Activated naive CD4-positive, alpha-beta T cell treated with anti-CD3 and anti-CD28 coated beads, Interleukin-2, amount 50 U/mL, for 72 hours (primary cell): ENCODE data around the gene CD300LF. TPM values are rescaled to one million over a fixed set of nuclear protein-coding genes. Genes with fewer than 3 reads are reported as not detected.

Experiments used
- ATAC-seq, 2 donors: fragments of 150-1000 bp; cut with Tn5 transposase; 2 replicates each; pipeline ENCODE4 v1.10.0; 2021; ENCODE audit warnings: mild to moderate bottlenecking in 2 of 2, moderate library complexity in 2 of 2
- DNase-seq, 2 donors: peaks; one replicate each; pipeline ENCODE4 v3.0.0; 2021 to 2022; ENCODE audit warnings: low spot score in 2 of 2
- H3K27ac Mint-ChIP-seq, 2 donors: one replicate each; pipeline ENCODE4 v1.8.0; 2022; ENCODE audit warnings: mild to moderate bottlenecking in 2 of 2, mixed read lengths in 2 of 2
- H3K36me3 Mint-ChIP-seq, 2 donors: one replicate each; pipeline ENCODE4 v1.8.0; 2022; ENCODE audit warnings: mixed read lengths in 2 of 2
- H3K9me3 Mint-ChIP-seq, 2 donors: one replicate each; pipeline ENCODE4 v1.8.0; 2022; ENCODE audit warnings: mixed read lengths in 2 of 2
- total RNA-seq, 2 donors: library from RNA; stranded (reverse); gene quantifications; one replicate each; pipeline ENCODE4 v1.2.3, GENCODE V29; 2022

Gene CD300LF
- total RNA-seq, 2 donors from 2014 or later, result not detected

DNA sequence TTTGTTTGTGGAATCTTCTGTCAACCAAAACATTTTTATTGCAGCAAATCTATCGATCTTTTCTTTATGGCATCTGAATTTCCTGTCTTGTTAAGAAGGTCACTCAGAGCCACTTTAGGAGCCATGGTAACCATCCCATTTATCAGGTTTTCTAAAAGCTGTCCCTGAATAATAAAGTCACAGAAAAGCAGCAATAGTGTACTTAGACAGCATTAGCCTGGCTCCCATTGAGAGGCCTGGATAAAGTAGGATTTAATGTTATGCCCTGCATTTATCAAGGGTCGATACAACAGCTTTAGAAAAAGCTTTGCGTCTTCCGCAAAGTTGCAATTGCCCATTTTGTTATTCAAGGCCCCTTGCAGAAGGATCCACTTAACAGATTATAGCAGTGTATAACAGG is 10.1 kb upstream of the CD300LF start:
- Mint-ChIP-seq H3K9me3 (no peaks in the 10 kb centered on the region), H3K36me3 (no peaks in the 10 kb centered on the region), H3K27ac (no peak overlapping the region)
- DNase-seq (no peak), ATAC-seq (no peak)

DNA sequence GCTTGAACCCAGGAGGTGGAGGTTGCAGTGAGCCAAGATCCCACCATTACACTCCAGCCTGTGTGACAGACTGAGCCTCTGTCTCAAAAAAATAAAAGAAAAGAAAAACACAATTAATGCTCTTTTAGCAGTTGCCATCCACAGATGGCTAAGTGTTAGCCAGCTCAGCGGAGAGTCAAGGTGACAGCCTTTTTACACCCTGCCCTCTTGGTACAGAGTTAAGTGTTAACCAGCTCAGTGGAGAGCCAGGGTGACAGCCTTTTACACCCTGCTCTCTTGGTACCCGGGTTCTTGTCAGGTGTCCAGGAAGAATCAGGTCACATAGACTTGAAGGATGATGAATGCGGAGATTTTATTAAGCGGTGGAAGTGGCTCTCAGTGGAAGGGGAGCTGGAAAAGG is 7.8 kb upstream of the CD300LF start:
- Mint-ChIP-seq H3K9me3 (no peaks in the 10 kb centered on the region), H3K36me3 (no peaks in the 10 kb centered on the region), H3K27ac (no peak overlapping the region)
- ATAC-seq (no peak), DNase-seq (no peak)

DNA sequence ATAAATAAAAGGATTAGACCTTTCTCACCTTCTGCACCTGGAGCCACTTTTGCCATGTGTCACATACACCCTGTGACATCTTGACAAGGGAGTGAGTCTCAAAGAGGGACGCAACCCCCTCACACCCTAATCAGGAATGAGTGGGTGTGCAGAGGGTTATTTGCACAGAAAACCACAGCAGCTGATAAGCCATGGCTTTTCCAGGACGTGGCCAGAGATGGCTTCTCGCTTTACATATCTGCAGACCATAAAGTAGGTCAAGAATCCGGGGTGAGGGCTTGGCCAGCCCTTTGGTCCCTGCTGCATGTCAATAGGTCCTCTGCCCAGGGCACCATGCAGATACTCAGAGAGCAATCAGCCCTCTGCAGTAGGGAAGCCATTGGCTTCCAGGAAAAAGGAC is 2.4 kb upstream of the CD300LF start:
- Mint-ChIP-seq H3K27ac (no peak overlapping the region), H3K9me3 (no peaks in the 10 kb centered on the region), H3K36me3 (no peaks in the 10 kb centered on the region)
- ATAC-seq, result no peak
- no peak for DNase-seq

DNA sequence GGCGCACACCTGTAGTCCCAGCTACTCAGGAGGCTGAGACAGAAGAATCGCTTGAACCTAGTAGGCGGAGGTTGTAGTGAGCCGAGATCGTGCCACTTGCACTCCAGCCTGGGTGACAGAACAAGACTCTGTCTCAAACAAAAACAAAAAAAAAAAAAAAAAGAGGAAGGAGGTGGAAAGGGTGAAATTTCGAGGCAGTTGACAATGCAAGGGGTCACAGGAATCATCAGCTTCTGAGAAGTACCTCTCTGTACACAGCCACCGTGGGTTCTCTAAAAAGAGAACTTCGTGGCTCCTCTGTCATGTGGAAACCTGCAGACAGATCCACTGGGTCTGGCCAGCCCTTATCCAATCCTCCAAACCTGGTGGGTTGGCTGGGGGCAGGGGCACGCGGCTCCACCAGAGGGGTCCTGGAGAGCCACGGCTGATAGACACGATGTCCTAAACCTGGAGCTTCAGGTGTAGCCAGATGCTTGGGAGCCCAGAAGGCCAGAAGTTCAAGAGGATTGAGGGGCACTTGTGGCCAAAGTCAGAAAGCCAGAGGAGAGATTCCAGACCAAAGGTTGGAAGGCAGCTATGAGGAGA is 540 bp upstream of the CD300LF start:
- no peak for ATAC-seq
- no peak for DNase-seq
- Mint-ChIP-seq H3K9me3 (no peaks in the 10 kb centered on the region), H3K36me3 (no peaks in the 10 kb centered on the region), H3K27ac (peak overlapping the region in 1 of 2 donors; percentile 48)

DNA sequence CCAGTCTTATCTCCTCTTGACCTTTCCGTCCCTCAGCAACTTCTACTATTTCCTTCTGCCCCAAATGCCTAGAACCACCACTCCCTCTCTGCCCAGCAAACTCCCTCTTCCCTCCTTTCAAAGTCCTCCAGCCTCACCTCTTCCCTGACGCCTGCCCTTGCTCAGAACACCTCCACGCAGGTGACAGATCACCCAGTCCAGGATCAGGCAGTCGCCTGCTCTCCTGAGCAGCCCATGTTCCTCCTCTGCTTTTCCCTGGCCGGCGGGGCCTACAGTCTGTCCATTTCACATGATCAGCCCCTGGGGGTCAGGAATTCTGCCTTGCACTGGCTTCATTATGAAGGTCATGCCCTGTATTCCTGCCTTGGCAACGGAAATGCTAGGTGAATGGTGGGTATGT is 422 bp downstream of the CD300LF start:
- no peaks in the 10 kb centered on the region for H3K36me3 Mint-ChIP-seq
- H3K9me3 Mint-ChIP-seq, result no peaks in the 10 kb centered on the region
- no peak overlapping the region for H3K27ac Mint-ChIP-seq
- DNase-seq (no peak), ATAC-seq (no peak)

DNA sequence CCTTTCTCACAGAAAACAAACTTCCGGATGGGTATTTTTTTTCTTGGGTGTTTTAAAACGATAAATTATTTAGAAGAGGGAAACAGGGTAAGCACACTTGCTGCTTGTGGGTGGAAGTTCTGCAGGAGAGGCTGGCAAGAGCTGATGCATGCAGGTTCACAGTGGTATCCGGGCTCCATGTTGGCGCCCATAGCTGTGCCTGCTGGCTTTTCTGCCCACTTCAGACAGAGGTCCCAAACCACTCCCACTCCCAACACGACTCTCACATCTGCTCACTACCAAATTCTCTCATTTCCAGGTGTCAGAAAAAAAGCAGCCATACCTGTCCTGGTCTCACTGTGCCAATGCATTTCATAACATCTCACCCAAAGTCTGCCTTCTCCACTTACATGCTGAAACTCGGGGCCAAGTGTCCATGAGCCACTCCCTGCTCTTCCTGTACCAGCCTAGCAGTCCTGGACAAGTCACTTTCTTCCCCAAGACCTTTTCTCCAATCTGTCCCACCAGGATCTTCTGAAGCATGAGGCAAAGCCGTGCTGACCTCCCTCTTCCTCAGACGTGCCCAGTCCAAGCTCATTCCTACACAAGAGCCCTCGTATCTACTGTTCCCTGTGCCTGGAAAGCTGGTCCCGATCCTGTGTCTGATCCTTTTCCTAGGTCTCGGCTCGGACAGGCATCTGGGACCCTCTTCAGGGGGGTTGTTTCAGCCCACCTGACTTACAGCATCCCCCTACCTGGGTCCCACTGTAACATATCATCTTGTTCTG is 1.5 kb downstream of the CD300LF start:
- ATAC-seq (no peak), DNase-seq (no peak)
- Mint-ChIP-seq H3K27ac (no peak overlapping the region), H3K9me3 (no peaks in the 10 kb centered on the region), H3K36me3 (no peaks in the 10 kb centered on the region)

DNA sequence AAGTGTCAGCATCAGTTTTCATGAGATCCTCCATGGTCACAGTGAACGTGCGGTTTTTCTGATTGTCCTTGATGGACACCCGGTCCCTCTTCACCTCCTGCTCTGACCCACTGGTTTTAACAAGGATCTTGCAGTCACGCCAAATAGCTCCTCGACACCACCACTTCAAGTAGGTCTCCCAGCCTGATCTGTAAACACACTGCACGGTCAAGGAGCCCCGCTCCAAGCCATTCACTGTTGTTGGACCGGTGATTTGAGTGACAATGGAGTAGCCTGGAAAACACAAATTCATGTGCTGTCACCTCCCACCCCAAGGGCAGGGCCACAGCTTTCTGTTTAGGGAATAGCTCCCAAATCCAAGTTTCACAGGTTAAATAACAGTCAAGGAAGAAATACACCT is 8.2 kb downstream of the CD300LF start:
- ATAC-seq (no peak), DNase-seq (no peak)
- no peaks in the 10 kb centered on the region for H3K9me3 Mint-ChIP-seq
- H3K27ac Mint-ChIP-seq, result no peak overlapping the region
- no peaks in the 10 kb centered on the region for H3K36me3 Mint-ChIP-seq

DNA sequence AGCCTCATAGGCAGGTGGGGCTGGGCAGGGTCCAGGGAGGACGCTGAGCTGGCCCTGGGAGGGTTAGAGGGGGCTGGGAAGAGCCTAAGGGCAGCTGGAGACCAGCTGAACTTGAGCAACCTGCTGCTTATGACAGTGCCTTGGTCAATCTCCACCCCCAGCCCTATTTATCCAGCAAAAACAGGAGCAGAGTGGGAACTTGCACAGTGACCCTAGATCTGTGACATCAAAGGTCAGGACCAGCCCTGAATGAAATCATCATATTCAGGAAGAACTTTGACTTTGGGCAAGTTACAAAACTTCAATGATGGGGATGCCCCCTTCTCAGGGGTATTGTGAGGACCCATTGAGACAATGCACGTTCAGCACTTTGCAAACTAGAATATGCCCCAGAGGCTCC is 9.4 kb downstream of the CD300LF start:
- no peak for DNase-seq
- ATAC-seq, result no peak
- no peaks in the 10 kb centered on the region for H3K36me3 Mint-ChIP-seq
- H3K27ac Mint-ChIP-seq, result no peak overlapping the region
- no peaks in the 10 kb centered on the region for H3K9me3 Mint-ChIP-seq

DNA sequence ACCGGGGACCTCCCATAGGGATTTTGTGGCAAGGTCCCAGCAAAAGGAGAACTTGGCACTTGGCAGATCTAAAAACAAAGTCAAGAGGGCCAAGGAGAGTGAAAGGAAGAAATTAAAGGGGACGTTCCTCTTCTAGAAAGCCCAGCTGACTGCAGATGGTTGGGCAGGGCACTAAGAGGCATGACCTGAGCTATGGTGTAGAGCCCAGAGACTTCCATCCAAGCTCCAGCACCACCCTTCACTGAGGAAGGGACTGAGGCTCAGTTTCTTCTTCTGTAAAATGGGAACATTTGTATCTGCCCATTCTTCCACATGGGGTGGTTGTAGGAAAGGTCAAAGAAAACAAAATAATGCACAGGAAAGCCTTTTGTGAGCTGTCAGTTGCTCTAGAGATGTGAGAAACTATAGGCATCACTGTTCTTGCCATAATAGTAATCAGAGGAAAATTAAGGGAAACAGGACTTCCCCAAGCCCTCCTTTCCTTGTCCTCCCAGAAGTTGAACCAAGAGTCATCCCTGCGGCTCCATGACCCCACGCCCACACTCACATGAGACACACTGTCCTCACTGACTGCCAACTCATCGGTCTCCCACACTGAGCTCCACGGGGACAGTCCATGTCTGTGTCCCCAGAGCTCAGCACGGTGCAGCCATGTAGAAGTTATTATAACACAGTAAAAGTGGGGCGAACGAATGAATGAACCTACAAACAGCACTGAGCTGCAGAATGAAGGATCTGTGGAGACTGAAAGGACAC is 10.4 kb downstream of the CD300LF start:
- no peak for DNase-seq
- ATAC-seq, result no peak
- Mint-ChIP-seq H3K27ac (no peak overlapping the region), H3K36me3 (no peaks in the 10 kb centered on the region), H3K9me3 (no peaks in the 10 kb centered on the region)

DNA sequence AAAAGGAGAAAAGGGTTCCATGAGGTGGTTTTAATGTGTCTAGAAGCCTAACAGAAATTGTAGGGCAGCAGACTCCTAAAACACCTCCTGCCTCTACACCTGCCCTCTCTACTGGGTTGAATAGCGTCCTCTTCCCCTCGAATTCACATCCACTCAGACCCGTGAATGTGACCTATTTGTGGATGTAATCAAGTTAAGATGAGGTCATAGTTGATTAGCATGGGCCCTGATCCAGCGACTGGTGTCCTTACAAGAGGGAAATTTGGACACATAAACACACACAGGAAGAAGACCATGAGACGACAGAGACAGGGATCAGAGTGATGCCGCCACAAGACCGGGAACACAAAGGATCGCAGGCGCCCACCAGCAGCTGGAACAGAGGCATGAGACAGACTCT is 13.5 kb downstream of the CD300LF start:
- no peak for ATAC-seq
- no peaks in the 10 kb centered on the region for H3K36me3 Mint-ChIP-seq
- H3K27ac Mint-ChIP-seq, result no peak overlapping the region
- no peaks in the 10 kb centered on the region for H3K9me3 Mint-ChIP-seq
- no peak for DNase-seq

DNA sequence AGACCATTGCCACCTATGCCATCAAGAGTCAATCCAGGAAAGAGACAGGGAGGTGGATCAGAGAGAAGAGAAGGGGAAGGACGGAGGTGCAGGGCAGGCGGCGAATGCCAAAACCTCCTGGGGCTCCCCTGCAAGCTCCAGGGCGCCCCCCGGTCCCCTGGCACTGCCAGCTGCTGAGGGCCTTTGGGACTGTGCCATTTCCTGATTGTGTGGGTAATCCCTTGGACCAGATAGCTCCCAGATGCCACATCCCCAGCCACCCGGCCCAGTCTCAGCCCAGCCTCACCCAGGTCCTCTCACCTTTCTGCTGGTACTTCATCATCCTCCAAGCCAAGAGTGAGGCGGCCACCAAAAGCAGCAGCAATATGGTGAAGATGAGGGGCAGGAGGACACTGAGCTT is 14.7 kb downstream of the CD300LF start:
- no peaks in the 10 kb centered on the region for H3K36me3 Mint-ChIP-seq
- ATAC-seq, result no peak

DNA sequence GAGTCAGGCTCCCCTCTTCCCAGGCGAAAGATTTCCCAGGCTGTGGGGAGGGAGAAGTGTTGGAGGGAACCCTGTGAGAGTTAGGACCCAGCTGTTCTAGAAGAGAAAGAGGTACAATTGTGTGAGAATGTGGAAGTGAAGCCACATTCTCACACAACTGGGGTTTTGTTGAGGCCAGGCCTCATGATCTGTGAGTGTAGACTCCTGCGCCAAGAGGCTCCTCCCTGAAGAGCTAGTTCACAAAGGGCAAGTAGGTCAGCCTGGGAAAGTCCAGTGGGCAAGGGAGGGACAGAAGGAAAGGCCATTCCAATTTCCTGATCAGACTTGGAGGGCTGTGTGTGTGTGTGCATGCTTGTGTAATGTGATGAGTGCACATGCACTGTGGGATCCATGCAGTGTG is 15.2 kb downstream of the CD300LF start:
- ATAC-seq (no peak), DNase-seq (no peak)
- H3K27ac Mint-ChIP-seq, result no peak overlapping the region
- no peaks in the 10 kb centered on the region for H3K36me3 Mint-ChIP-seq
- no peaks in the 10 kb centered on the region for H3K9me3 Mint-ChIP-seq

More for the DNA sequence above, 14.7 kb downstream of the CD300LF start:
- no peak for DNase-seq
- no peaks in the 10 kb centered on the region for H3K9me3 Mint-ChIP-seq
- H3K27ac Mint-ChIP-seq, result no peak overlapping the region

DNA sequence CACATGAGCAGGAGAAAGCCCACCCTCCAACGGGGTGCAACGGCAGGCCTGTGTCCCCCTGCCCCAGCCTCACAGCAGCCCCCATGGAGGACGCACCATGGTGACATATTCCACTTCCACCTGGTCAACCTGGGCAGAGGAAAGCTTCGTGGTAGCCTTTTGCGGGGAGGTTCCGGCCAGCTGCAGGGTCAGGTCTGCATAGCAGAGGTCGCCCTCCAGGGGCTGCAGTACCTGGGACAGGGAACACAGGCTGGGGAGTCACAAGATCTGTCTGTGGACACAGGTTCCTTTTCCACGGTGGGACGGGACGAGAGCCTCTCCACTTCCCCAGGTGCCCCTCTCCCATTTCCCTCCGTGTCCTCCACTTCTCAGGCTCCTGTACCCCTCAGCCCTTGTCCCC is 17.1 kb downstream of the CD300LF start:
- no peak for ATAC-seq
- Mint-ChIP-seq H3K9me3 (no peaks in the 10 kb centered on the region), H3K27ac (no peak overlapping the region), H3K36me3 (no peaks in the 10 kb centered on the region)
- DNase-seq, result no peak

DNA sequence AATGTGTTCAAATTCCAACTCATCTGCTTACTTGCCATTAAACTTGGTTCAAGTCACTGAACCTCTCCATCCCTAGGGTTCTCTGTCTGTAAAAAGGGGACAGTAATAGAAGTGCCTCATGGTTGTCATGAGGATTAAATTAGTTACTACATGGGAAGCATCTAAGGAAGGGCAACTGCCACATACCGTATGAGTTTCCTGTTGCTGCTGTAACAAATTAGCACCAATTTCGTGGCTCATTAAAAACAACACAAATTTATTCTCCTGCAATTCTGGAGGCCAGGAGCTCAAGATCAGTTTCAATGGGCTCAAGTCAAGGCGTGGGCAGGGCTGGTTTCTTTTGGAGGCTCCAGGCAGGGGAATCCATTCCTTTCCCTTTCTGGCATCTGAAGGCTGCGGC is 18.6 kb downstream of the CD300LF start:
- DNase-seq, result no peak
- Mint-ChIP-seq H3K27ac (no peak overlapping the region), H3K36me3 (no peaks in the 10 kb centered on the region), H3K9me3 (no peaks in the 10 kb centered on the region)
- no peak for ATAC-seq

DNA sequence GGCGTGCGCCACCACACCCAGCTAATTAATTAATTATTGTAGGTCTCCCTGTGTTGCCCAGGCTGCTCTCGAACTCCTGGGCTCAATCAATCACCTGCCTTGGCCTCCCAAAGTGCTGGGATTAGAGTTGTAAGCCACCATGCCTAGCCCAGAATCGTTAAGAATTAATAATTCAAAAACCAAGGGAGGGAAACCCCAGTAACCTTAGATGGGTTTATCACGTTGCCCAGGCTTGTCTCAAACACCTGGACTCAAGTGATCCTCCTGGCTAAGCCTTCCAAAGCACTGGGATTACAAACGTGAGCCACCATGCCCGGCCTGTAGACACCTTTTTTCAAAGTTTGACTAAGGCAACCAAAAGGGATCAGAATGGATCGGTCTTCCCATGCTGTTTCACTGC is 21.6 kb downstream of the CD300LF start:
- Mint-ChIP-seq H3K9me3 (no peaks in the 10 kb centered on the region), H3K36me3 (no peaks in the 10 kb centered on the region), H3K27ac (no peak overlapping the region)
- no peak for ATAC-seq
- no peak for DNase-seq

DNA sequence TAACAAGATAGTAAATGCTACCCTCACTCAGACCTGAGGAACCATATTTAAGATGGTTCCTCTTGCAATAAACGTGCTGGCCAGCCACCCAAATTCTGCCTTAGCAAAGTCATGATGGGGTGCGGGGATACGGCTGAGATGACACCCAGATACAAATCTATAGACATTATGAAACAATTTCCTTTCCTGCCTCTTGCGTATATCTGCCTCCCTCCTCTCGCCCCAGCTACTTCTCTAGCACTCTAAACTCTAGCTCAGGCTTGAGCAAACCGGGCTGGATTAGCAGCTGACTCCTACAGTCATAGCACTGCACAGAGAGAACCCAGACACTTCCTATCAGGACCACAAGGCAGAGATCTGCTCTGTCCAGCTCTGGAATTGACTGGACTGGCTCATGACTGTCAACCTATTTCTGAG is 22.3 kb downstream of the CD300LF start:
- no peak overlapping the region for H3K27ac Mint-ChIP-seq
- no peak for DNase-seq
- H3K36me3 Mint-ChIP-seq, result no peaks in the 10 kb centered on the region
- no peaks in the 10 kb centered on the region for H3K9me3 Mint-ChIP-seq
- peak in 1 of 2 donors; percentile 46 for ATAC-seq

DNA sequence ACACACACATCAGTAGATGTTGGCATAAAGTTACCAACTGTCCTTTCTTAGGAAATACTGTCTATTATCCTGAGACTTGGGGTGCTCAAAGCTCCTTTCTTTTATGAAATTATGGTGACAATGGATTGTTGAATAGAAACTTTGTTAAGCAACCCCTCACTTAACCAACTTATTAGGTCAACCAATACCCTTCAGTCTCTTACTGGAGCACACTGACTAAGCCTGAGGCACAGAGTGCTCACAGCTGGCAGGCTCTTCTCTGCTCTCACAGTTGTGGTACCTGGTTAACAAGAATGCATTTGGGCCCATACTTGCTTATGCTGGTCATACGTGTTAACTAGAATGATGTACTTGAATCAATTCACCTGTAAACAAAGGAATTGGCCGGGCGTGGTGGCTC is 24.8 kb downstream of the CD300LF start:
- no peak overlapping the region for H3K27ac Mint-ChIP-seq
- no peaks in the 10 kb centered on the region for H3K9me3 Mint-ChIP-seq
- H3K36me3 Mint-ChIP-seq, result no peaks in the 10 kb centered on the region
- ATAC-seq (no peak), DNase-seq (no peak)

DNA sequence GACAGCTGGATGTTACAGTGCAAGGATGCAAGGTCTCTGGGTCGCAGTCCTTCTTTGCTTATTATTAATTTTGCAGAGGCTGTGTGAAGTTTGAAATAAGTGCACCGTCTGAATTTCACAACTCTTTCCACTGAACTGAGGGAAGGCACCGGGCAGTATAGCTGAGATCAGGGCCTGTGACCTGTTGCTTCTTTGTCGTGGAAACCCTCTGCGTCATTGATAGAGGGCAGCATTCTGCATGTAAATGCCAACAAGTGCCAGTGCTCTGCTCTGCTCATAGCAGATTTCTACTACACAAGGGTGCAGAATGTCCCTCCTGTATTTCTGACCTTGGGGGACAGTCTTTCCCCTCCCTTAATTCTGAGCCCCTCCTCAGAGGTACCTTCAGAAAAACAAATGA is 26.0 kb downstream of the CD300LF start:
- ATAC-seq (no peak), DNase-seq (no peak)
- Mint-ChIP-seq H3K9me3 (no peaks in the 10 kb centered on the region), H3K36me3 (no peaks in the 10 kb centered on the region), H3K27ac (no peak overlapping the region)
